Adipose tissue (tissue), 3 donors: ENCODE measurements around the gene TSR3. TPM values are rescaled to one million over a fixed set of nuclear protein-coding genes. Genes with fewer than 3 reads are reported as not detected.

Experiments used
- H3K27ac ChIP-seq: one replicate; pipeline ENCODE4 v1.5.1; 2013; ENCODE audit warnings: low read depth, low read length
- WGBS, 3 donors: extraction: QIAGEN DNeasy Blood & Tissue Kit; methylation state at CpG; one replicate each; pipeline ENCODE4 v1.1.7; 2013; 5-methylcytosine and 5-hydroxymethylcytosine counted together
- polyA plus RNA-seq, 3 donors: library from polyadenylated mRNA; stranded (reverse); fragments of 200-250 nt; gene quantifications; one replicate each; pipeline ENCODE4 v1.2.3, GENCODE V29; 2013
- donor health status: healthy with polysubstance abuse.
- donor health status: Bipolar disorder and iron deficiency.
- donor health status: healthy.

TSR3 gene
- polyA plus RNA-seq, 3 donors: 42.0 to 69.2 (median 57.8) TPM

DNA sequence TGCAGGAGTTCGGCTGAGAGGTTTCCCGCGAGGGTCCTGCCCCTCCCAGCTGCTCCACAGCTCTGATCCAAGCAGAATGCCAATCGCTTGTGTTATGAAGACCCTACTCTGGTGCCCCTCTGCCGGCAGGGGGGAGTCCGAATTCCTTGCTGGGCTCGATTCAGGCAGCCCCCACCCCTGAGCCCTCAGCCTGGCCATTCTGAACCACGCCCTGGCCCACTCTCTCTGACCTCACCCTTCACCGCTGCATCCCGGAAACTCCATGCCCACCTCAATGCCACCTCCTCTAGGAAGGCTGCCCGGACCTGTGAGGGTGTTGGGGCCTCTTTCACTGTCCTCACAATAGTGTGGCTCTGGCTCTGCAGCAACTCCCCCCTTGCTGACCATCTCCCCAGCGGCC is 50.1 kb downstream of the TSR3 start:
- no peak overlapping the region for H3K27ac ChIP-seq
- WGBS, 3 donors: 76 to 79% (median 76%) methylated on average over 10 to 12 of the region's 12 CpGs

DNA sequence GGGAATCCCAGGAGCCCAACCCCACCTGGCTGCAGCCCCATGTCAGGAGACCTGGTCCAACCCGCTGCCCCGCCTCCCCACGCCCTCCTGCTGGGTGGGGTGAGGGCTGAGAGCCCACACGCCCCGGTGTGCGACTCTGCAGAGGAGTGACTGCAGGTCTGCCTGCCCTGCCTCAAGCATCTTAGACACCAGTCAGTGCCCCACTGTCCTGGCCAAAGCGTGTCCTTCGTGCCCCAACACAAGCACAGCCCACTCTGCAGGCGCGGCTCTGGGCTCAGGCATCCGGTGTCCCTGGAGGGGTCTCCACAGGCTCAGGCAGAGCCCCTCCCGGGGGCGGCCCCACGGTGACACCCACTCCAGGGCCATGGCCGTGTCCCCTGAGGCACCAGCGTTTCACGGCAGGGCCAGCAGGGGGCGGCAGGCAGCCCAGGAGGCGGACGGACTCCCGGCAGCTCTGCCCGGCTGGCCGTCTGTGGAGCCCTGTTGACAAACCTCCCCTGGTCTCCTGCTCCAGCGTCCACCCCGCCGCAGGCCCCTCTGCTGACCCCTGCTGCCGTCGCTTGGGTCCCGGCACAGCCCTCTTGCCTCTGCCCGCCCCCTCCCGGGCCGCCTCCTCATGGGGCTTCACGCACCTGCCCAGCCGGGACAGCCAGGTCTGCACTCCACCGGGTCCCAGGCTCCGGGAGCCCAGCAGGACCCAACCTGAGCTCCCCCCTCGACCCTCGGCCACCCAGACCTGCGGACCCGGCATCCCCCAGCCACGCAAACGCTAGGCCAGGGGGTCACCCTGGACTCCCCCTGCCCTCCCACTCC is 50.8 kb downstream of the TSR3 start:
- H3K27ac ChIP-seq: no peak overlapping the region
- WGBS, 3 donors: 5 to 11% (median 11%) methylated on average over 41 to 42 of the region's 42 CpGs

DNA sequence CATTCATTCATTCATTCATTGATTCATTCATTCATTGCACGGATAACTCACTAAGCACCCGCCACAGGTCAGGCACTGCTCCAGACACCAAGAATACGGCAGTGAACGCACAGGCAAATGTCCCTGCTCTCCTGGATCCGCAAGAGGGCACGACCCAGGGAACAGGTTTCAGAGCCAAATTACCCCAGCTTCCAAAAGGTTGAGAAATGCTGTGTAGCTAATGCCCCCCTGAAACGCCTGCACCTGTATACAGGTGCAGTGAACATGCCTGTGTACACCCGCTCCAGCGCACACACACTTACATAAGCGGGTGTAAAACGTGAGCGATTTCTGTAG is 51.8 kb downstream of the TSR3 start:
- 53 to 81% (median 80%) methylated on average over 12 of the region's 12 CpGs for WGBS, 3 donors
- no peak overlapping the region for H3K27ac ChIP-seq

Other genes starting within 250 kb of the TSR3 start
- gene CACNA1H, start 198.8 kb downstream of the TSR3 start, polyA plus RNA-seq: 10 to 100 TPM in 1 of 3 donors, 1 to 10 TPM in 2; 2.9 to 11.9 (median 6.5) TPM
- gene TPSG1, start 126.6 kb downstream of the TSR3 start, polyA plus RNA-seq: under 1 TPM; 0.10 to 0.45 (median 0.15) TPM
- gene TPSB2, start 121.7 kb downstream of the TSR3 start, polyA plus RNA-seq: 10 to 100 TPM in 2 of 3 donors, 1 to 10 TPM in 1; 8.0 to 26.3 (median 18.4) TPM
- 10 to 100 TPM in 2 of 3 donors, 1 to 10 TPM in 1; 6.6 to 22.0 (median 10.0) TPM for gene TPSAB1, start 111.2 kb downstream of the TSR3 start, polyA plus RNA-seq
- 1 to 10 TPM in 1 of 3 donors, under 1 TPM in 1, not detected in 1; 0.16 to 1.2 TPM for gene TPSD1, start 95.8 kb downstream of the TSR3 start, polyA plus RNA-seq
- 10 to 100 TPM; 33.1 to 65.3 (median 52.4) TPM for gene UBE2I, start 42.2 kb downstream of the TSR3 start, polyA plus RNA-seq
- gene BAIAP3, start 18.2 kb downstream of the TSR3 start, polyA plus RNA-seq: 10 to 100 TPM in 1 of 3 donors, 1 to 10 TPM in 2; 2.7 to 11.4 (median 6.2) TPM
- 10 to 100 TPM; 32.2 to 67.4 (median 40.4) TPM for gene GNPTG, start 53 bp upstream of the TSR3 start, polyA plus RNA-seq
- gene UNKL, start 62.8 kb upstream of the TSR3 start, polyA plus RNA-seq: 10 to 100 TPM in 2 of 3 donors, 1 to 10 TPM in 1; 7.2 to 12.7 (median 11.3) TPM
- 10 to 100 TPM; 10.1 to 25.7 (median 16.8) TPM for gene UQCC4, start 68.9 kb upstream of the TSR3 start, polyA plus RNA-seq
- under 1 TPM in 1 of 3 donors, not detected in 2; 0.24 TPM for gene PERCC1, start 79.2 kb upstream of the TSR3 start, polyA plus RNA-seq
- gene CCDC154, start 92.7 kb upstream of the TSR3 start, polyA plus RNA-seq: under 1 TPM; 0.24 to 0.56 (median 0.55) TPM
- 10 to 100 TPM; 31.5 to 51.7 (median 33.9) TPM for gene CLCN7, start 123.2 kb upstream of the TSR3 start, polyA plus RNA-seq
- gene PTX4, start 137.1 kb upstream of the TSR3 start, polyA plus RNA-seq: under 1 TPM in 1 of 3 donors, not detected in 2; 0.07 TPM
- 10 to 100 TPM; 29.7 to 47.7 (median 39.2) TPM for gene TELO2, start 141.5 kb upstream of the TSR3 start, polyA plus RNA-seq
- 10 to 100 TPM; 15.1 to 48.6 (median 39.8) TPM for gene TMEM204, start 181.8 kb upstream of the TSR3 start, polyA plus RNA-seq